SK-N-MC (cell line): ENCODE results near the gene TNPO1.

Source experiments
- EZH2 ChIP-seq: fragments of 200-600 bp; sonication (generic); IDR thresholded peaks from one replicate; pipeline ENCODE4 v1.6.1; 2017; ENCODE audit warnings: antibody characterized with exemption
- FOXP2 ChIP-seq: optimal IDR thresholded peaks from 2 replicates; pipeline ENCODE3; 2011; ENCODE audit warnings: mild to moderate bottlenecking, moderate library complexity; ENCODE audit not compliant: insufficient read depth; ENCODE audit errors: extremely low read length, control extremely low read depth
- POLR2AphosphoS5 ChIP-seq: IDR thresholded peaks from 2 replicates; pipeline ENCODE4 v1.6.1; 2012; ENCODE audit warnings: mild to moderate bottlenecking, low read depth, low read length, borderline replicate concordance

DNA sequence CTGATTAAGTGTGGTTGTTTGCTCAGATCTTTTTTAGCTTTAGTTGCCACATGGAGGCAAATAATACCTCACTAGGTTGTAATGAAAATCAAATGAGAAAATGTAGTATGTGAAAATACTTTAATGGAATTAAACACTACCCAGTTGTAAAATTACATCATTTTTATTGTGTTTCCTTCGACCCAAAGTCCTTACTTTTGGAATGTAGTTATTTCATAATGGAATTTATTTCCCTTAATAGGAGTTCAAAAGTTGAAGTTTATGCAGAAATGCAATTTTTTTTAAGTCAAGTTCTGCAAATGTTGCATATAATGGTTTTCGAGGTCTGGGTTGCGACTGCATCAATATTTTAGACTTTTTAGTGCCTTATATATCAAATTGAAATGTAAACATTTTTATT is 31.0 kb downstream of the TNPO1 start:
- TF ChIP-seq POLR2AphosphoS5: no peak
- TF ChIP-seq EZH2: no peak
- TF ChIP-seq FOXP2: no peak
